ENCODE data around the gene MSH5.

MSH5 gene

DNA sequence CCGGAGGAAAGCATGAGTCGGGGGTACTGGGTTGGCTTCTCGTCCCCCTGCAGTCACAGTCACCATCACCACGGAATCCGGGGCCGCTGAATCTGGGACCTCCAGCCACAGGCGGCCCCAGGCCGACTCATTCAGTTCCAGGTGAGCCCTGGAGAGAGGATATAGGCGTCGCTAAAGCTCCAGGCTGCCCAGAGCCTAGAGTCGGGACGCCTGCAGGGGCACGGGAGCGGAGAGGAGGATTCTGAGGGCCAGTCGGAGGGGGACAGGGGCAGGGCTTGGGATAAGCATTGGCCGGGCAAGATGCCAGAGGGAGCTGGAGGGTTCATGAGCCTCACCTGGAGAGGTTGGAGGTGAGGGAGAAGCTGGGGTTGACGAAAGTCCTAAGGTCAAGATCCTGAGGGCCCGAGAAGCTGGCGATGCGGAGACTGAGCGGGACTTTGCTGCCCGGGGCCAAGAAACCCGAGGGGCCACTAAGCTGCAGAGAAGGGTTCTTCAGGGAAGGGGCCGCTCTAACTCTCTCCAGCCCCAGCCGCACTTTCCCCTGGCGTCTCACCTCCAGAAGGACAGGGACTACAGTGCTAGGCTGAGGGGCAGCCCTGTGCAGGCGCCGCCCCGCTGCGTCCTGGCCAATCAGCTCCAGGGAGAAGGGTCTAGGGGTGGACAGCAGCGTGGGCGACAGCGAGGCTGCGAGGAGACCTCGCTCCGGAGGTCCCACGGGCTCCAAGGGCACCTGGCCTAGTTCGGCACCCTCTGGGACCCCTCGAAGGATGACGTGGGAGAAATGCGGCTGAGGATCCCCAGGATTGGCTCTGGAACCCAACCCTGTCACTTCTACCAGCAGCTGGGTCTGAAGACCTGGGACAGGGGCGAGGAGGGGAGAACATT is 26.3 kb downstream of the MSH5 start:
- no peak overlapping the region for H3K27ac ChIP-seq
- TF ChIP-seq, protein P1, sequence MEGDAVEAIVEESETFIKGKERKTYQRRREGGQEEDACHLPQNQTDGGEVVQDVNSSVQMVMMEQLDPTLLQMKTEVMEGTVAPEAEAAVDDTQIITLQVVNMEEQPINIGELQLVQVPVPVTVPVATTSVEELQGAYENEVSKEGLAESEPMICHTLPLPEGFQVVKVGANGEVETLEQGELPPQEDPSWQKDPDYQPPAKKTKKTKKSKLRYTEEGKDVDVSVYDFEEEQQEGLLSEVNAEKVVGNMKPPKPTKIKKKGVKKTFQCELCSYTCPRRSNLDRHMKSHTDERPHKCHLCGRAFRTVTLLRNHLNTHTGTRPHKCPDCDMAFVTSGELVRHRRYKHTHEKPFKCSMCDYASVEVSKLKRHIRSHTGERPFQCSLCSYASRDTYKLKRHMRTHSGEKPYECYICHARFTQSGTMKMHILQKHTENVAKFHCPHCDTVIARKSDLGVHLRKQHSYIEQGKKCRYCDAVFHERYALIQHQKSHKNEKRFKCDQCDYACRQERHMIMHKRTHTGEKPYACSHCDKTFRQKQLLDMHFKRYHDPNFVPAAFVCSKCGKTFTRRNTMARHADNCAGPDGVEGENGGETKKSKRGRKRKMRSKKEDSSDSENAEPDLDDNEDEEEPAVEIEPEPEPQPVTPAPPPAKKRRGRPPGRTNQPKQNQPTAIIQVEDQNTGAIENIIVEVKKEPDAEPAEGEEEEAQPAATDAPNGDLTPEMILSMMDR (IDR thresholded peaks at IDR 0.05), result no peak
- peak overlapping the region; percentile 51 for H3K4me3 ChIP-seq
- DNase-seq (ENCODE audit: low spot score), result no peak

DNA sequence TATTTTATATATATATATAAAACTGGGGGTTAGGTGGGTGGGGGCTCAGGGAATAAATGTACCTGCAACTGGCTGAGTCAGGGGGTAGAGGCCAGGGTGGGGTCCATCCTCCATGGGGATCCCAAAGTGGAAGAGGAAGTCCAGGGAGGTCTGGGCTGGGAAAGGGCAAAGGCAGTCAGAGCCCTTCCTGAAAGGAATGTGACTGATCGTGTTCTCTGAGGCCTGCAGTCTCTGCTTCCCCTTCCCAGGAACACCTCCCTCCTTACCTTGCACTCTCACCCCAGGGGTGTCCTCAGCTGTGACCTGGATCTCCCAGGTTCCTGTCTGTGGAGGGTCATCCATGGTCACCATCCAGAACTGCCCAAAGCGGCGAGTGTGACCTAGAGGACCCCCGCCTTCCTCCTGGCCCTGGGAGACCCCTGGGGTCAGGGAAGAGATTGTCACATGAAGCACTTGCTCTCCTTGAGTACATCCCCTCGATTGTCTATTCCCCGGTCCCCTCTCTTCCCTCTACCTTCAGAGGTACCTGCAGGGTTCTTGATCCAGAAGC is 27.4 kb downstream of the MSH5 start:
- Histone ChIP-seq H3K27ac (no peak overlapping the region), H3K4me3 (no peak overlapping the region)
- TF ChIP-seq, protein P1 (IDR thresholded peaks at IDR 0.05), result no peak
- no peak for DNase-seq (ENCODE audit: low spot score)

DNA sequence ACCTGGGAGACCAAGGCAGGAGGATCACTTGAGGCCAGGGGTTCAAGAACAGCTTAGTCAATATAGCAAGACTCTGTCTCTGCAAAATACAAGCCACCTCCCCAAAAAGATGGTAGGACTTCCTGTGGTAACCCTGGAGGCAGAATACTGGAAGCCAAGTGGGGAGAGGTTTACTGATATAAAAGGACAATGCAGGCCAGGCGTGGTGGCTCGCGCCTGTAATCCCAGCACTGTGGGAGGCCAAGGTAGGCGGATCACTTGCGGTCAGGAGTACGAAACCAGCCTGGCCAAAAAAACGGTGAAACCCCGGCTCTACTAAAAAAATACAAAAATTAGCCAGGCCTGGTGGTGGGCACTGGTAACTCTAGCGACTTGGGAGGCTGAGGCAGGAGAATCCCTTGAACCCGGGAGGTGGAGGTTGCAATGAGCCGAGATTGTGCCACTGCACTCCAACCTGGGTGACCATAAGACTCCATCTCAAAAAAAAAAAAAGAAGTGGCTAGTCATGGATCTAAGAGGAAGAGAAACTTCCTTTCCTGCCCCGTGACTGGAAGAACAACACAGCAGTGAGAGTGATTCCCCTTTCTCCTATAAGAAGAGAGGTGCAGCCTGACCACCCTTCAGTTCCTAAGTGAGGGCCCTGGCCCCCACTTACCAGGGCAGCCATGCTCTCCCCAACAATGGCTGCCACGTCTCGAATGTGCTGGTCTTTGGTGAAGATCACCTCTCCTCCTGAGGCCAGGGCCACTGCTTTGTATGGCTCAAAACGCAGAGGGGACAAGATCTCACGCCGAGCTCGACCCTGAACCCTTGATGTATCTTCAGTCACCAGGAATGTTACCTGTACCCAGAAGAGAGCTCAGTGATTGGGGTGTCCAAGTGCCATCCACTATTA is 28.8 kb downstream of the MSH5 start:
- Histone ChIP-seq H3K4me3 (no peak overlapping the region), H3K27ac (peak overlapping the region in 1 of 2 donors; percentile 60)
- TF ChIP-seq, protein P1 (IDR thresholded peaks at IDR 0.05), result no peak
- no peak for DNase-seq (ENCODE audit: low spot score)

DNA sequence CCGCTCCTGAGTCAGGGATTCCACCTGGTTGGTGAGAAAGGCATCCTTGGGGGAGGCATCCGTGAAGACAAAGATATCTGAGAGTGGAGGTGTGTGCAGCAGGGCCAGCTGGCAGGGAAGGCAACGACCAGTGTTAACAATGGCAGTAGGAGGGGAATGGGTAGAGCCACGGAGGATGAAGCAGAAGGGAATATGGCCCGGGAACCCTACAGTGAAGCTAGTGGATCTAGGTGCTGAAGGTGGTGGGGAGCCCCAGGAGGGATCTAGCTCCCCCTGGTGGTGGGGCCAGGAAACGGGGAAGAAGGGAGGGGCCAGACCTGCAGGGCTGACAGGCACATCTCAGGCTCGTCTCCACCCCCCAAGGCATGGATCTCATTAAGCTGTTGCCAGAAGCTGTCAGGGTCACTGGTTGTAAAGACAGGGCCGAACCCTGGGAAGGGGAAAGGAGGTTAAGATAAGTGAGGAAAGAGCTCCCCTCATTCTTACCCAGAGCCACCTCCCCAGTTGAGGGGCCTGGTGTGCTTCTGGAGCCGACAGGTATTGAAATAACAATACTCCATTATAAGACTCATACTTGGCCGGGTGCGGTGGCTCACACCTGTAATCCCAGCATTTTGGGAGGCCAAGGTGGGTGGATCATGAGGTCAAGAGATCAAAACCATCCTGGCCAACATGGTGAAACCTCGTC is 30.0 kb downstream of the MSH5 start:
- Histone ChIP-seq H3K4me3 (no peak overlapping the region), H3K27ac (no peak overlapping the region)
- TF ChIP-seq, protein P1 (IDR thresholded peaks at IDR 0.05), result peak; percentile 38
- no peak for DNase-seq (ENCODE audit: low spot score)

DNA sequence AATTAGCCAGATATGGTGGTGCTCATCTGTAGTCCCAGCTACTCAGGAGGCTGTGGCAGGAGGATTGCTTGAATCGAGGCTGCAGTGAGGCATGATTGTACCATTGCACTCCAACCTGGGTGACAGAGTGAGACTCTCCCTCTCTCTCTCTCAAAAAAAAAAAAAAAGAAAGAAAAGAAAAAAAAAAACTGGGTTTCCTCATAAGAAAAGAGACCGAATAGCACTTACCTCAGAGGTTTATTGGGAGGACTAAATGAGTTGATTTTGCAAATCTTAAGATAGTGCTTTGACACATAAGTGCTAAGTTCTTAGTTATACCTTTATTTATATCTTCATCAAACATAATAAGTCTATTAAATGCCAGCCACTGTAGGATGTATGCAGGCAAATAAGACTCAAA is 31.1 kb downstream of the MSH5 start:
- no peak for DNase-seq (ENCODE audit: low spot score)
- TF ChIP-seq, protein P1 (IDR thresholded peaks at IDR 0.05), result no peak
- H3K4me3 ChIP-seq, result no peak overlapping the region
- H3K27ac ChIP-seq, result no peak overlapping the region

DNA sequence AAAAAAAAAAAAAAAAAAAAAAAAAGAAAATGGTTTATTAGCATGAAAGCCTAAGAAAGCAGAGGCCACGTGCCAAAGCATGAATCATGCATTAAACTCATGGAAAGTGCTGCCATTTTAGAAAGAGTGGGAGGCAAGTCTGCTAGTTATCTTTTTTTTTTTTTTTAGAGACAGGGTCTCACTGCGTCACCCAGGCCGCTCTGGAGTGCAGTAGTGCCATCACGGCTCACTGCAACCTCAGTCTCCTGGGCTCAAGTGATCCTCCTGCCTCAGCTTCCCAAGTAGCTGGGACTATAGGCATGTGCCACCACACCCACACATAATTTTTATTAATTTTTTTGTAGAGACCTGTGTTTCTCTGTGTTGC is 32.2 kb downstream of the MSH5 start:
- Histone ChIP-seq H3K4me3 (no peak overlapping the region), H3K27ac (no peak overlapping the region)
- TF ChIP-seq, protein P1 (IDR thresholded peaks at IDR 0.05), result no peak
- no peak for DNase-seq (ENCODE audit: low spot score)
